NCI-H524 treated with DMSO at 0.1 percent for 48 hours (cell line): Measurements from ENCODE around the gene CFAP157.
"Not testable (repeated sequence)": the region's sequence is repeated elsewhere in the genome, so short reads cannot be mapped to it uniquely, and the experiment has no call there.

Experiments
- DNase-seq: peaks from one replicate; lab custom pipeline; 2025; lab: John Stamatoyannopoulos, UW

The CFAP157 gene

GRCh38 chr9:127735530-127736185 is 28.9 kb downstream of the CFAP157 start:
- no peak for DNase-seq

- DNase-seq = no peak
Measured at GRCh38 chr9:127738666-127739065, 31.9 kb downstream of the CFAP157 start.

- no peak for DNase-seq
Measured at GRCh38 chr9:127739614-127740330, 33.0 kb downstream of the CFAP157 start.

- no peak for DNase-seq
Measured at GRCh38 chr9:127741831-127742434, 35.1 kb downstream of the CFAP157 start.

- peak; percentile 87 for DNase-seq
Measured at GRCh38 chr9:127742435-127743088, 35.8 kb downstream of the CFAP157 start.

- DNase-seq = no peak
Measured at GRCh38 chr9:127744398-127745110, 37.8 kb downstream of the CFAP157 start.

GRCh38 chr9:127746959-127747569 is 40.3 kb downstream of the CFAP157 start:
- DNase-seq = no peak

- no peak for DNase-seq
Measured at GRCh38 chr9:127749090-127749787, 42.5 kb downstream of the CFAP157 start.

GRCh38 chr9:127751269-127752054 is 44.7 kb downstream of the CFAP157 start:
- DNase-seq = no peak

GRCh38 chr9:127753148-127753547 is 46.4 kb downstream of the CFAP157 start:
- no peak for DNase-seq

GRCh38 chr9:127753622-127754021 is 46.8 kb downstream of the CFAP157 start:
- no peak for DNase-seq

GRCh38 chr9:127754099-127755060 is 47.6 kb downstream of the CFAP157 start:
- no peak for DNase-seq

GRCh38 chr9:127755061-127756060 is 48.6 kb downstream of the CFAP157 start:
- no peak for DNase-seq

GRCh38 chr9:127756233-127756632 is 49.4 kb downstream of the CFAP157 start:
- DNase-seq = no peak

GRCh38 chr9:127756776-127757175 is 50.0 kb downstream of the CFAP157 start:
- not testable (repeated sequence) for DNase-seq

GRCh38 chr9:127758843-127759242 is 52.1 kb downstream of the CFAP157 start:
- DNase-seq = no peak

- no peak for DNase-seq
Measured at GRCh38 chr9:127761061-127761460, 54.3 kb downstream of the CFAP157 start.

GRCh38 chr9:127761491-127761956 is 54.7 kb downstream of the CFAP157 start:
- no peak for DNase-seq
